Liver (tissue), 9 donors: ENCODE data around the gene GNPTAB. TPM values are rescaled to one million over a fixed set of nuclear protein-coding genes. Genes with fewer than 3 reads are reported as not detected.

Experiments
- DNase-seq: peaks from one replicate; pipeline ENCODE4 v3.0.0-alpha.2; 2017; ENCODE audit warnings: low spot score
- H3K27ac ChIP-seq, 2 donors: one replicate each; pipeline ENCODE4 v1.7.0; 2013; ENCODE audit warnings: inconsistent platforms in 2 of 2, low read length in 2 of 2, control low read depth in 1 of 2, low read depth in 1 of 2, mild to moderate bottlenecking in 1 of 2
- H3K27me3 ChIP-seq, 4 donors: one replicate each; pipeline versions ENCODE4 v1.6.1 to v1.7.0; 2013; ENCODE audit warnings: low read length in 3 of 4, inconsistent platforms in 1 of 4, mild to moderate bottlenecking in 1 of 4, moderate library complexity in 1 of 4; ENCODE audit not compliant: control insufficient read depth in 4 of 4, insufficient read depth in 4 of 4
- H3K36me3 ChIP-seq, 4 donors: one replicate each; pipeline versions ENCODE4 v1.6.1 to v1.7.0; 2013; ENCODE audit warnings: low read length in 3 of 4, mild to moderate bottlenecking in 3 of 4, low read depth in 1 of 4, moderate library complexity in 1 of 4; ENCODE audit not compliant: control insufficient read depth in 4 of 4, insufficient read depth in 3 of 4
- H3K4me1 ChIP-seq, 4 donors: one replicate each; pipeline versions ENCODE4 v1.6.1 to v1.7.0; 2013; ENCODE audit warnings: low read length in 3 of 4, mild to moderate bottlenecking in 3 of 4, moderate library complexity in 1 of 4; ENCODE audit not compliant: control insufficient read depth in 4 of 4, insufficient read depth in 4 of 4
- H3K4me3 ChIP-seq, 3 donors: one replicate each; pipeline versions ENCODE4 v1.6.1 to v1.7.0; 2013; ENCODE audit warnings: low read length in 3 of 3, control low read depth in 1 of 3, low read depth in 1 of 3, mild to moderate bottlenecking in 1 of 3
- H3K9ac ChIP-seq, 2 donors: one replicate each; pipeline ENCODE4 v1.7.0; 2013; ENCODE audit warnings: low read length in 2 of 2, mild to moderate bottlenecking in 2 of 2, moderate library complexity in 2 of 2, control low read depth in 1 of 2, low read depth in 1 of 2
- H3K9me3 ChIP-seq, 4 donors: one replicate each; pipeline versions ENCODE4 v1.6.1 to v1.7.0; 2013; ENCODE audit warnings: low read length in 3 of 4; ENCODE audit not compliant: control insufficient read depth in 4 of 4
- EGR1 ChIP-seq, 2 donors: IDR thresholded peaks; 2 replicates each; pipeline ENCODE4 v1.6.1; 2016 to 2018; ENCODE audit warnings: antibody characterized with exemption in 2 of 2, low read depth in 2 of 2
- FOXA1 ChIP-seq: IDR thresholded peaks from 2 replicates; pipeline ENCODE4 v1.6.1; 2016; ENCODE audit warnings: antibody characterized with exemption
- FOXA2 ChIP-seq: IDR thresholded peaks from 2 replicates; pipeline ENCODE4 v1.6.1; 2016; ENCODE audit warnings: antibody characterized with exemption
- GABPA ChIP-seq, 2 donors: IDR thresholded peaks in 1 of 2; conservative IDR thresholded peaks in 1 of 2; 2 replicates each; pipeline ENCODE4 v1.6.1; 2016; ENCODE audit warnings: antibody characterized with exemption in 2 of 2, mild to moderate bottlenecking in 1 of 2, moderate library complexity in 1 of 2
- HNF4A ChIP-seq, 2 donors: conservative IDR thresholded peaks; 2 replicates each; pipeline ENCODE4 v1.6.1; 2016; ENCODE audit warnings: antibody characterized with exemption in 2 of 2, mild to moderate bottlenecking in 2 of 2
- HNF4G ChIP-seq: IDR thresholded peaks from 2 replicates; pipeline ENCODE4 v1.6.1; 2016; ENCODE audit warnings: antibody characterized with exemption
- JUND ChIP-seq, 2 donors: IDR thresholded peaks; 2 replicates each; pipeline ENCODE4 v1.6.1; 2016; ENCODE audit warnings: antibody characterized with exemption in 2 of 2
- NR2F2 ChIP-seq: IDR thresholded peaks from 2 replicates; pipeline ENCODE4 v1.6.1; 2016; ENCODE audit warnings: antibody characterized with exemption
- RAD21 ChIP-seq, 2 donors: IDR thresholded peaks; 2 replicates each; pipeline ENCODE4 v1.6.1; 2016; ENCODE audit warnings: antibody characterized with exemption in 2 of 2, mild to moderate bottlenecking in 2 of 2
- RXRA ChIP-seq, 2 donors: IDR thresholded peaks; 2 replicates each; pipeline ENCODE4 v1.6.1; 2017 to 2018; ENCODE audit warnings: antibody characterized with exemption in 2 of 2, mild to moderate bottlenecking in 1 of 2
- SP1 ChIP-seq: IDR thresholded peaks from 2 replicates; pipeline ENCODE4 v1.6.1; 2018; ENCODE audit warnings: antibody characterized with exemption, mild to moderate bottlenecking
- TAF1 ChIP-seq: conservative IDR thresholded peaks from 2 replicates; pipeline ENCODE4 v1.6.1; 2016; ENCODE audit warnings: antibody characterized with exemption, mild to moderate bottlenecking
- YY1 ChIP-seq: IDR thresholded peaks from 2 replicates; pipeline ENCODE4 v1.6.1; 2016; ENCODE audit warnings: antibody characterized with exemption, mild to moderate bottlenecking
- WGBS: extraction: QIAGEN DNeasy Blood & Tissue Kit; methylation state at CpG from one replicate; pipeline ENCODE4 v1.1.7; 2013; 5-methylcytosine and 5-hydroxymethylcytosine counted together
- polyA plus RNA-seq, 2 donors: library from polyadenylated mRNA; stranded (reverse) in 1 of 2; unstranded in 1 of 2; fragments of 200-250 nt in 1 of 2; fragments of >200 nt in 1 of 2; fragmentation: Nextera tagmentation in 1 of 2; extraction: Ambion mirVana in 1 of 2; gene quantifications; one replicate each; pipeline versions ENCODE4 v1.2.1 to v1.2.3, GENCODE V29; 2013 to 2015
- total RNA-seq, 2 donors: library from RNA; depleted of rRNA; stranded (reverse); fragments of >200 nt; gene quantifications; one replicate each; pipeline ENCODE4 v1.2.3, GENCODE V29; 2014
- TF ChIP-seq, protein P1 (sequence below): IDR thresholded peaks from 2 replicates; pipeline ENCODE4 v1.6.1; 2016; ENCODE audit warnings: antibody characterized with exemption, mild to moderate bottlenecking
- TF ChIP-seq, protein P2 (sequence below): IDR thresholded peaks from 2 replicates; pipeline ENCODE4 v1.6.1; 2016; ENCODE audit warnings: antibody characterized with exemption
- TF ChIP-seq, protein P3 (sequence below): IDR thresholded peaks from 2 replicates; pipeline ENCODE4 v1.6.1; 2016; ENCODE audit warnings: antibody characterized with exemption
- TF ChIP-seq, protein P4 (sequence below): IDR thresholded peaks from 2 replicates; pipeline ENCODE4 v1.6.1; 2016; ENCODE audit warnings: antibody characterized with exemption
- TF ChIP-seq, protein P5 (sequence below): fragments of 150-350 bp; IDR thresholded peaks from 2 replicates; pipeline ENCODE4 v1.5.1; 2017; ENCODE audit warnings: improper control_type of control experiment, low read depth, low read length; ENCODE audit not compliant: missing input control
- donor health status: healthy.
- donor health status: healthy.
- donor health status: healthy.
- donor health status: healthy.
- donor health status: healthy.

Gene GNPTAB
- total and polyA plus RNA-seq, 4 donors = 4.6 to 11.1 (median 7.7) TPM

DNA sequence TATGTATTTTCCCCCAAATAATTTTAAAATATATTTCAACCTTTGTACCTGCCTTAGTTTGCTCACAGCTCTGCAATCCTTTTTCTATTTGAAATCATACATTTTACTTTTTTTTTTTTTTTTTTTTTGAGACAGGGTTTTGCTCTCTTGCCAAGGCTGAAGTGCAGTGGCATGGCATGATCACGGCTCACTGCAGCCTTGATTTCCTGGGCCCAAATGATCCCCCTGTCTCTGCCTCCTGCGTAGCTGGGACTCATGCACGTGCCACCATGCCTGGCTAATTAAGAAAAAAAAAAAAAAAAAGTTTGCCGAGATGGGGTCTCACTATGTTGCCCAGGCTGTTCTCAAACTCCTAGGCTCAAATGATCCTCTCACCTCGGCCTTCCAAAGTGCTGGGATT, 90.2 kb downstream of the GNPTAB start:
- TF ChIP-seq FOXA2 = no peak
- TF ChIP-seq YY1 = no peak
- no peak for TF ChIP-seq FOXA1
- TF ChIP-seq, protein P1, sequence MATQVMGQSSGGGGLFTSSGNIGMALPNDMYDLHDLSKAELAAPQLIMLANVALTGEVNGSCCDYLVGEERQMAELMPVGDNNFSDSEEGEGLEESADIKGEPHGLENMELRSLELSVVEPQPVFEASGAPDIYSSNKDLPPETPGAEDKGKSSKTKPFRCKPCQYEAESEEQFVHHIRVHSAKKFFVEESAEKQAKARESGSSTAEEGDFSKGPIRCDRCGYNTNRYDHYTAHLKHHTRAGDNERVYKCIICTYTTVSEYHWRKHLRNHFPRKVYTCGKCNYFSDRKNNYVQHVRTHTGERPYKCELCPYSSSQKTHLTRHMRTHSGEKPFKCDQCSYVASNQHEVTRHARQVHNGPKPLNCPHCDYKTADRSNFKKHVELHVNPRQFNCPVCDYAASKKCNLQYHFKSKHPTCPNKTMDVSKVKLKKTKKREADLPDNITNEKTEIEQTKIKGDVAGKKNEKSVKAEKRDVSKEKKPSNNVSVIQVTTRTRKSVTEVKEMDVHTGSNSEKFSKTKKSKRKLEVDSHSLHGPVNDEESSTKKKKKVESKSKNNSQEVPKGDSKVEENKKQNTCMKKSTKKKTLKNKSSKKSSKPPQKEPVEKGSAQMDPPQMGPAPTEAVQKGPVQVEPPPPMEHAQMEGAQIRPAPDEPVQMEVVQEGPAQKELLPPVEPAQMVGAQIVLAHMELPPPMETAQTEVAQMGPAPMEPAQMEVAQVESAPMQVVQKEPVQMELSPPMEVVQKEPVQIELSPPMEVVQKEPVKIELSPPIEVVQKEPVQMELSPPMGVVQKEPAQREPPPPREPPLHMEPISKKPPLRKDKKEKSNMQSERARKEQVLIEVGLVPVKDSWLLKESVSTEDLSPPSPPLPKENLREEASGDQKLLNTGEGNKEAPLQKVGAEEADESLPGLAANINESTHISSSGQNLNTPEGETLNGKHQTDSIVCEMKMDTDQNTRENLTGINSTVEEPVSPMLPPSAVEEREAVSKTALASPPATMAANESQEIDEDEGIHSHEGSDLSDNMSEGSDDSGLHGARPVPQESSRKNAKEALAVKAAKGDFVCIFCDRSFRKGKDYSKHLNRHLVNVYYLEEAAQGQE = no peak
- TF ChIP-seq, protein P2, sequence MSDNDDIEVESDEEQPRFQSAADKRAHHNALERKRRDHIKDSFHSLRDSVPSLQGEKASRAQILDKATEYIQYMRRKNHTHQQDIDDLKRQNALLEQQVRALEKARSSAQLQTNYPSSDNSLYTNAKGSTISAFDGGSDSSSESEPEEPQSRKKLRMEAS = no peak
- TF ChIP-seq, protein P3, sequence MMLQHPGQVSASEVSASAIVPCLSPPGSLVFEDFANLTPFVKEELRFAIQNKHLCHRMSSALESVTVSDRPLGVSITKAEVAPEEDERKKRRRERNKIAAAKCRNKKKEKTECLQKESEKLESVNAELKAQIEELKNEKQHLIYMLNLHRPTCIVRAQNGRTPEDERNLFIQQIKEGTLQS = no peak
- no peak for TF ChIP-seq RAD21 (IDR thresholded peaks at IDR 0.05)
- TF ChIP-seq, protein P4, sequence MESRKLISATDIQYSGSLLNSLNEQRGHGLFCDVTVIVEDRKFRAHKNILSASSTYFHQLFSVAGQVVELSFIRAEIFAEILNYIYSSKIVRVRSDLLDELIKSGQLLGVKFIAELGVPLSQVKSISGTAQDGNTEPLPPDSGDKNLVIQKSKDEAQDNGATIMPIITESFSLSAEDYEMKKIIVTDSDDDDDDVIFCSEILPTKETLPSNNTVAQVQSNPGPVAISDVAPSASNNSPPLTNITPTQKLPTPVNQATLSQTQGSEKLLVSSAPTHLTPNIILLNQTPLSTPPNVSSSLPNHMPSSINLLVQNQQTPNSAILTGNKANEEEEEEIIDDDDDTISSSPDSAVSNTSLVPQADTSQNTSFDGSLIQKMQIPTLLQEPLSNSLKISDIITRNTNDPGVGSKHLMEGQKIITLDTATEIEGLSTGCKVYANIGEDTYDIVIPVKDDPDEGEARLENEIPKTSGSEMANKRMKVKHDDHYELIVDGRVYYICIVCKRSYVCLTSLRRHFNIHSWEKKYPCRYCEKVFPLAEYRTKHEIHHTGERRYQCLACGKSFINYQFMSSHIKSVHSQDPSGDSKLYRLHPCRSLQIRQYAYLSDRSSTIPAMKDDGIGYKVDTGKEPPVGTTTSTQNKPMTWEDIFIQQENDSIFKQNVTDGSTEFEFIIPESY = no peak
- TF ChIP-seq JUND (IDR thresholded peaks at IDR 0.05) = no peak
- no peak for TF ChIP-seq NR2F2
- no peak for TF ChIP-seq RXRA (IDR thresholded peaks at IDR 0.05)
- TF ChIP-seq, protein P5, sequence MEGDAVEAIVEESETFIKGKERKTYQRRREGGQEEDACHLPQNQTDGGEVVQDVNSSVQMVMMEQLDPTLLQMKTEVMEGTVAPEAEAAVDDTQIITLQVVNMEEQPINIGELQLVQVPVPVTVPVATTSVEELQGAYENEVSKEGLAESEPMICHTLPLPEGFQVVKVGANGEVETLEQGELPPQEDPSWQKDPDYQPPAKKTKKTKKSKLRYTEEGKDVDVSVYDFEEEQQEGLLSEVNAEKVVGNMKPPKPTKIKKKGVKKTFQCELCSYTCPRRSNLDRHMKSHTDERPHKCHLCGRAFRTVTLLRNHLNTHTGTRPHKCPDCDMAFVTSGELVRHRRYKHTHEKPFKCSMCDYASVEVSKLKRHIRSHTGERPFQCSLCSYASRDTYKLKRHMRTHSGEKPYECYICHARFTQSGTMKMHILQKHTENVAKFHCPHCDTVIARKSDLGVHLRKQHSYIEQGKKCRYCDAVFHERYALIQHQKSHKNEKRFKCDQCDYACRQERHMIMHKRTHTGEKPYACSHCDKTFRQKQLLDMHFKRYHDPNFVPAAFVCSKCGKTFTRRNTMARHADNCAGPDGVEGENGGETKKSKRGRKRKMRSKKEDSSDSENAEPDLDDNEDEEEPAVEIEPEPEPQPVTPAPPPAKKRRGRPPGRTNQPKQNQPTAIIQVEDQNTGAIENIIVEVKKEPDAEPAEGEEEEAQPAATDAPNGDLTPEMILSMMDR = no peak
- no peak for TF ChIP-seq TAF1
- no peak for TF ChIP-seq SP1
- TF ChIP-seq HNF4A (conservative IDR thresholded peaks at IDR 0.05) = no peak
- no peak for TF ChIP-seq HNF4G
- TF ChIP-seq GABPA (IDR thresholded peaks at IDR 0.05 in 1 of 2, conservative IDR thresholded peaks at IDR 0.05 in 1 of 2) = no peak
- no peak for TF ChIP-seq EGR1 (IDR thresholded peaks at IDR 0.05; ENCODE audit: low read depth in 2 of 2)
- no peak overlapping the region for H3K27ac ChIP-seq
- no peaks in the 10 kb centered on the region for H3K9me3 ChIP-seq
- no peaks in the 10 kb centered on the region for H3K4me1 ChIP-seq
- no peak overlapping the region for H3K4me3 ChIP-seq
- no peak for DNase-seq
- H3K27me3 ChIP-seq = no peaks in the 10 kb centered on the region
- WGBS = 97% methylated on average over 5 of the region's 5 CpGs
- H3K36me3 ChIP-seq = peaks cover 7 to 47% (median 20%) of the 10 kb centered on the region in 4 donors
- no peak overlapping the region for H3K9ac ChIP-seq
